GDM1 (cell line): ENCODE results near the gene OR52B6.
"Not testable (repeated sequence)": the region's sequence is repeated elsewhere in the genome, so short reads cannot be mapped to it uniquely, and the experiment has no call there.

Experiments
- DNase-seq: peaks from one replicate; lab custom pipeline; 2025; lab: John Stamatoyannopoulos, UW

Gene OR52B6

GRCh38 chr11:5596607-5597201, 16.0 kb downstream of the OR52B6 start, which contains the start of gene TRIM6:
Gene TRIM6, plus strand, starts transcription at chr11:5596637. Its CDS starts 261 bp downstream, at chr11:5596898.
- DNase-seq, result no peak

DNA sequence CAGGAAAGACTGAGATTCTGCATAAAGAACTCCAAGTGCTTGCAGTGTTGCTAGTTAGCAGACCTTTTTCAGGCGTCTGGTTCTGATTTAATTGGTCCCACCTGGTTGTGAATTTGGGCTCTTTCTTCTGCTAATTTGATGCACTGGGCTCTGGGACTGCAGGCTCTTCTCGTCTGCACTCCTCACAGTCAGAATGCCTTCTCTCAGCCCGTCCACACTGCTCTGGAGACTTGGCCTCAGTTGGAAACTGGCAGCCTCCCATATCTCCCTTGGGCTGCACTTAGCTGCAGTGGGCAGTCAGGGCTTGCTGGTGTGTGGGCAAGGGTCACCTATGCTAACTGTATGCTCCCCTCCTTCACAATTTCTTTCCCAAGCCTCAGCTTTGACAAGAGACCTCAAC, 17.3 kb downstream of the OR52B6 start:
- DNase-seq, result no peak

GRCh38 chr11:5600374-5600851, 19.7 kb downstream of the OR52B6 start:
- peak; percentile 39 for DNase-seq

DNA sequence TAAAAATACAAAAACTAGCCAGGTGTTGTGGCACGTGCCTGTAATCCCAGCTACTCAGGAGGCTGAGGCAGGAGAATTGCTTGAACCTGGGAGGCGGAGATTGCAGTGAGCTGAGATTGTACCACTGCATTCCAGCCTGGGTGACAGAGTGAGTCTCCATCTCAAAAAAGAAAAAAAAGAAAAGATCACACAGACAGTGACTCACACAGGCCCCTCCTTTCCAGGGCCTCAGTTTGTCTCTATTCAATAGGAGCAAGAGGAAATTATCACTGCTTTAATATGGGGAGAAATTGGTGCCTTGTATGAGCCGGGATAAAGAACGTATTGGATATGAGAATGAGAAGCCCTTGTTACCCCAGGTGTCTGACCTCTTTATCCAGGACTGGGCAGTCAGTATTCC, 22.1 kb downstream of the OR52B6 start:
- not testable (repeated sequence) for DNase-seq

DNA sequence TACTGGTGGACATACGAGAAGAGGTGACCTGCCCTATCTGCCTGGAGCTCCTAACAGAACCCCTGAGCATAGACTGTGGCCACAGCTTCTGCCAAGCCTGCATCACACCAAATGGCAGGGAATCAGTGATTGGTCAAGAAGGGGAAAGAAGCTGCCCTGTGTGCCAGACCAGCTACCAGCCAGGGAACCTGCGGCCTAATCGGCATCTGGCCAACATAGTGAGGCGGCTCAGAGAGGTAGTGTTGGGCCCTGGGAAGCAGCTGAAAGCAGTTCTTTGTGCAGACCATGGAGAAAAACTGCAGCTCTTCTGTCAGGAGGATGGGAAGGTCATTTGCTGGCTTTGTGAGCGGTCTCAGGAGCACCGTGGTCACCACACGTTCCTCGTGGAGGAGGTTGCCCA, 22.6 kb downstream of the OR52B6 start:
- DNase-seq, result no peak

GRCh38 chr11:5604896-5605295, 24.2 kb downstream of the OR52B6 start:
- DNase-seq, result no peak

- no peak for DNase-seq
Measured at GRCh38 chr11:5605849-5606248, 25.2 kb downstream of the OR52B6 start.

- DNase-seq, result no peak
Measured at GRCh38 chr11:5608808-5609207, 28.1 kb downstream of the OR52B6 start.

DNA sequence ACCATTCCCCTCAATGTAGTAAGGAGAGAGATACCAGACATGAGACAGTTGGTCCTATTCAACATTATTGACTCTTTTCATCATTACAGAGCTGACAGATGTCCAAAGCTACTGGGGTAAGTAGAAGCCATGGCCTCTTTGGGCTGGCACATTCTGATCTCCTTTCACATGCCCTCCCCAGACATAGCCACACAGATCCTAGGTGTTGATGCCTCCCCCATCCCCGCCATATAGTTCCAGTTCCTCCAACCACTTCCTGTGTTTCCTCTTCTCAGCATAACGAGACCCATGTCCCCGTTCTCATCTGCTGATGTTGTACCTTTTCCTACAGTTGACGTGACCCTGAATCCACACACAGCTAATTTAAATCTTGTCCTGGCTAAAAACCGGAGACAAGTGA, 29.8 kb downstream of the OR52B6 start:
- no peak for DNase-seq

DNA sequence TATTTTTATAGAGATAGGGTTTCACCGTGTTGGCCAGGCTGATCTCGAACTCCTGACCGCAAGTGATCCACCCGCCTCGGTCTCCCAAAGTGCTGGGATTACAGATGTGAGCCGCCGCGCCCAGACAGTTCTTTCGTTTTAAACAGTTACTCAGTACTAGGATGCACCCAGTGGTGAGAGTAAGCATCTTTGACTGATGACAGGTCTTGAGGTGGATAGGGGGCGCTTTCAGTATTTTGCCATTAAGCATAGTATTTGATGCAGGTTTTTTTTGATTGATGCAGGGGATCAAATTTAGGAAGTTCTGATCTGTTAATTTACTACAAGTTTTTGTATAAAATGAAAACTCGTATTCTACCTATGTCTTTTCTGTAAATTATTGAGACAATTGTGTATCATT, 30.9 kb downstream of the OR52B6 start:
- no peak for DNase-seq

- DNase-seq, result no peak
Measured at GRCh38 chr11:5618807-5619206, 38.1 kb downstream of the OR52B6 start.

GRCh38 chr11:5620651-5621521, 40.2 kb downstream of the OR52B6 start:
- DNase-seq, result no peak

DNA sequence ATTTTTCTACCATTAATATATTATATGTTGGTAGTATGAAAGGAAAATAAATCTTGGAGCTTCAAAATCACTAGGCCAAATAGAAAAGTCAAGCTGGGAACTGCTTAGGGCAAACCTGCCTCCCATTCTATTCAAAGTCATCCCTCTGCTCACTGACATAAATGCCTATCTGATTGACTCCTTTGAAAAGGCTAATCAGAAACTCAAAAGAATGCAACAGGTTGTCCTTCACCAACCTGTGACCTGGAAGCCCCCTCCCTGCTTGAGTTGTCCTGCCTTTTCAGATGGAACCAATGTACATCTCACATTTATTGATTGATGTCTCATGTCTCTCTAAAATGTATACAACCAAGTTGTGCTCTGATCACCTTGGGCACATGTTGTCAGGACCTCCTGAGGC, 40.9 kb downstream of the OR52B6 start:
- no peak for DNase-seq

DNA sequence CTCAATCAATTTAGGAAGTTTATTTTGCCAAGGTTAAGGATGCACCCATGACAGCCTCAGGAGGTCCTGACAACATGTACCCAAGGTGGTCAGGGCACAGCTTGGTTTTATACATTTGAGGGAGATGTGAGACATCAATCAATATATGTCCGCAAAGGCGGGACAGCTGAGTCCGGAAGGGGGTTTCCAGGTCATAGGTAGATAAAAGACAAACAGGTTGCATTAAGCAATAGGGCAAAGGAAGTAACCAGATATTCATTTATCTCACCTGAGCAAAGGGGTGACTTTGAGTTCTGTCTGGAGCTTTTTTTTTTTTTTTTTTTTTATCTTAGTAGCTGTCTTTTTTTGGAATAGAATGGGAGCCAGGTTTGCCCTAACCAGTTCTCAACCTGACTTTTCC, 42.1 kb downstream of the OR52B6 start:
- DNase-seq, result no peak

DNA sequence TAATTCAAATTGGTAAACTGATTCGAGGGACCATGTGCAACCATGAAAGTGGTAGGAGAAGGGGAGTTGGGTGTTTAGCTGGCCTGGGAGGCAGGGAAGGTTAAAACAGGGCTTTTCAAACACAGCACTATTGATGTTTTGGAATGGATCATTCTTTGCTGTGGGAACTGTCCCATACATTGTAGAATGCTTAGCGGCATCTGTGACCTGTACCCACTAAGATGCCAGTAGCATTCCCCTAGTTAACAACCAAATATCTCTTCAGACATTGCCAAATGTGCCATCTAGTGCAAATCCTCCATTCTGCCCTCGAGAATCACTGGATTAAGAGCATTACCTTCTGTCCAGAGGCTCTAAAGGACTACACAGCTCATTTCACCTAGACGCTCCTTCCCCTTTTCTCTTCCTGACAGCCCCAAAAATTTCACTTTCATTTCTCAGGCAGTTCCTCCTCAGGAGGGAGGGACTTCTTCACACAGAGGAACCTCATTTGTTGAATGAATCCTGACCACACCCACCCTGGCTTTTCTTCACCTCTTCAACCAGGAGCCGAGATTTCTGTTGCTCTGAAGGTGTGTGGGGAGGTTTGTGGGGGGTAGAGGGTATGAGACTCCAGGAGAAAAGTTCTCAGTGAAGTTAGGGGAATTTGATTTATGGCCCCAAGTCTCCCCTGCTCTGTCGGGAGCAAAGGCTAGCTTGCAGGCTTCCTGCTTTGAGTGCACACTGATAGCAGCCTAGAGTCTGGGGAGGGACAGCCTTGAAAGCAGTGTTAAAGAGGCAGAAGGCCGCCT, 44.0 kb downstream of the OR52B6 start, which contains the start of gene TRIM34:
TSS of gene TRIM34 (plus strand) at position 513 of the 791 bp plus-strand sequence. CDS start 7,331 bp downstream, outside the sequence.
- DNase-seq, result peak; percentile 71

DNA sequence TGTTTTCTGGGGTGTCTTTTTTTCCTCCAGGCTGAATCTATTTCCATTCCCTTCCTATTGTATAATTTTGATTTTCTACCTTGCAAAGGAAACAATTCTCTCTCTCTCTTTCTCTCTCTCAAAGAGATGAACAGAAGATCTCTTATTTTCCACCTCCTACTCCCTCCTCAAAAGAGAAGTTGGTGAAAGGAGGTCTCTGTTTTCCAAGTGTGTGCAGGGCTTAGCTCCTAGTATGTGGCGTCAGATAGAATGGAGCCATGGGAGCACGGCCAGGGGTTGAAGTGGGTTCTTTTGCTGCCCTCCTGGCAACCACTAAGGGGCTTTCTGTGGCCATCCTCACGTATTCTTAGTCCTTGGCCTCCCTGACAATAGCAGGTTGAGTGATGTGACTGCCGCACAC, 44.6 kb downstream of the OR52B6 start:
- no peak for DNase-seq

DNA sequence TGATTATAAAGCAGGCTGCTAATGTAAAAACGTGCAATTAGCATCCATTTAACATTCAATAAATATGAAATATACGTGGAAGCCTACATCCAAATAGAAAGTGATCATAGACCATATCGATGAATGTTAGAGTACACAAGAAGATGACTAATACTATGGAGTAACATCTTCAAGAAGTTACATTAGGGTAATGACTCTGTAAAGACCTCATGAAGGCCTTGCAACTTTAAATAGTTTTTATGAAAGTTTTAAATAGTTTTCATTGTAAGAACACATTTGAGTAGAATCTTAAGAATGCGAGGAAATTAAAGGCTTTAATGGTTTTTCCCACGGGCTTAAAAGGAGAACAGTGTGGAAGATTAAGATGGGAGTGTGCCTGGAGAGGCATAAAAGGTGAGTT, 45.5 kb downstream of the OR52B6 start:
- DNase-seq, result no peak

DNA sequence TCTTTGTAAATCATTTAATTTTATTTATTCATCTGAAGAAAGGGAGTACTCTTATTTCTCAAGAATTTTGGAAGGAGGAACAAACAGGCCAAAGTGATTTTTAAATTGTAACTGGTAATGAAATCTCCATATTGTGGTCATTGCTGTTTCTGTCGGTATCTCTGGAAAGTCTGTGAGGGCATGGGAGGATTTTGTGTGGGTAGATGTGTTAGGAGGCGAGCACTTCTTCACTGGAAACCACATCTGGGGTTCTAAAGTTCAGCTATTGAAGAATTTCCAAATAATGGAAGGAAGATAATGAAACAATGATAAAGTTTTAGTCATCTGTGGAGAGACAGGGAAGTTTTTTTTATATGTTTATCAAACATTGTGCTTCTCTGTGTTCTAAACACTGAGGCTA, 50.7 kb downstream of the OR52B6 start:
- no peak for DNase-seq
